ENCODE data around the gene CFAP210.

DNA sequence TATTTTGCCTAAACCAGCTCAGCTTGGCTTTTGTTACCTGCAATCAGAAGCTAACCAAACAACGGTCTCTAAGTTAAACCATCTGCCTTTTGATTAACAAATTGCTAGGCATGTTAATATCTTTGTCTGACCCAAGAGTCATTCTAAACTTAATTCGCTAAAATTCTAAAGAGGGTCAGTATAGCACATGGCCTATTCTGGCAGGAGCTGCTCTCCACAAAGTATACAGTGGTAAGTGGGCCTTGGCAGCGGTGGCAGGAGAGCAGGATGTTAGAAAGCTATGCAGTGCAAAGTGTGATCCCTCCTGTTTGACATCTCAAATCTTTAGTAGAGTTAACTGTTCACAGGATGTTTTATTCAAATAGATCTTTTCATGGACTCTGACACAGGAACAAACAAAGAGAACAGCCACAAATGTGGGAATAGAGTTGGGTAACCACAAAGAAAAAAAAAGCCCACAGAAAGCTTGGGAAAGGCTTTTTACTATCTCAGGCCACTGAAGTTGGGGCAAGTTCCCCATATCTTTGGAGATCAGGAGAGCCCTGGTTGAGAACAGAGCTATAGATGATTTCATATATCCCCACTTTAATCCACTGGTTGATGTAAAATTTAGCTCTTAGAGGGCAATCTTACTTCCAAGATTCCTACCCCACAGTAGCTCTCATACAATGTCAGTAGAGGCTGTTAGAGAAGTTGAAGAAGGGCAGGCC is 10.6 kb downstream of the CFAP210 start:
- TF ChIP-seq, protein P1, sequence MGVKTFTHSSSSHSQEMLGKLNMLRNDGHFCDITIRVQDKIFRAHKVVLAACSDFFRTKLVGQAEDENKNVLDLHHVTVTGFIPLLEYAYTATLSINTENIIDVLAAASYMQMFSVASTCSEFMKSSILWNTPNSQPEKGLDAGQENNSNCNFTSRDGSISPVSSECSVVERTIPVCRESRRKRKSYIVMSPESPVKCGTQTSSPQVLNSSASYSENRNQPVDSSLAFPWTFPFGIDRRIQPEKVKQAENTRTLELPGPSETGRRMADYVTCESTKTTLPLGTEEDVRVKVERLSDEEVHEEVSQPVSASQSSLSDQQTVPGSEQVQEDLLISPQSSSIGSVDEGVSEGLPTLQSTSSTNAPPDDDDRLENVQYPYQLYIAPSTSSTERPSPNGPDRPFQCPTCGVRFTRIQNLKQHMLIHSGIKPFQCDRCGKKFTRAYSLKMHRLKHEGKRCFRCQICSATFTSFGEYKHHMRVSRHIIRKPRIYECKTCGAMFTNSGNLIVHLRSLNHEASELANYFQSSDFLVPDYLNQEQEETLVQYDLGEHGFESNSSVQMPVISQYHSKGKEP (tag by site-specific recombination; IDR thresholded peaks at IDR 0.05), result no peak
- TF ChIP-seq, protein P2, sequence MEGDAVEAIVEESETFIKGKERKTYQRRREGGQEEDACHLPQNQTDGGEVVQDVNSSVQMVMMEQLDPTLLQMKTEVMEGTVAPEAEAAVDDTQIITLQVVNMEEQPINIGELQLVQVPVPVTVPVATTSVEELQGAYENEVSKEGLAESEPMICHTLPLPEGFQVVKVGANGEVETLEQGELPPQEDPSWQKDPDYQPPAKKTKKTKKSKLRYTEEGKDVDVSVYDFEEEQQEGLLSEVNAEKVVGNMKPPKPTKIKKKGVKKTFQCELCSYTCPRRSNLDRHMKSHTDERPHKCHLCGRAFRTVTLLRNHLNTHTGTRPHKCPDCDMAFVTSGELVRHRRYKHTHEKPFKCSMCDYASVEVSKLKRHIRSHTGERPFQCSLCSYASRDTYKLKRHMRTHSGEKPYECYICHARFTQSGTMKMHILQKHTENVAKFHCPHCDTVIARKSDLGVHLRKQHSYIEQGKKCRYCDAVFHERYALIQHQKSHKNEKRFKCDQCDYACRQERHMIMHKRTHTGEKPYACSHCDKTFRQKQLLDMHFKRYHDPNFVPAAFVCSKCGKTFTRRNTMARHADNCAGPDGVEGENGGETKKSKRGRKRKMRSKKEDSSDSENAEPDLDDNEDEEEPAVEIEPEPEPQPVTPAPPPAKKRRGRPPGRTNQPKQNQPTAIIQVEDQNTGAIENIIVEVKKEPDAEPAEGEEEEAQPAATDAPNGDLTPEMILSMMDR (tag by site-specific recombination; IDR thresholded peaks at IDR 0.05), result no peak
- TF ChIP-seq ZBTB21 (tag by site-specific recombination; IDR thresholded peaks at IDR 0.05) (no peak), SALL2 (tag by site-specific recombination; IDR thresholded peaks at IDR 0.05; ENCODE audit: borderline replicate concordance) (no peak), TCF7L2 (IDR thresholded peaks at IDR 0.05; ENCODE audit: borderline replicate concordance, low read depth, low read length) (no peak), ZNF138 (tag by site-specific recombination; IDR thresholded peaks at IDR 0.05; ENCODE audit: borderline replicate concordance) (no peak)

Data from HEK293 (cell line).